Measurements from ENCODE around the gene MTUS2.

MTUS2 gene

DNA sequence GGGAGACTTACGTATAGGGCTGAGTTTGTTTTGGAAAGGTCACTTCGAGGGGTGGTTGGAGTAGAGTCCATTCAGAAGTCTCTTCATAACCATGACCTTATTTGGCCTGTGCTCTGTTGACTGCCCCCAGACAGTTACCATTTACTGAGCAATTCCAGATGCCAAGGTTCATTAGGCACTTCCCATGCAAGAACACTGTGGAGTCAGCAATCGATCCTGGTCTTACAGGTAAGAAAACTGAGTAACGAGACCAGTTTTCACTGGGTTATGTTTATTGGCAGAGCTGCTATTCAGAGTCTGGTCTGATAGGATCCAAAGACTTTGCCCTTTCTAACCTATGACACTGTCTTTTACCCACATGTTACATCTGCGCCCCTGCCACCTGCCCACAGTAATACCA, 134.7 kb downstream of the MTUS2 start:
- TF ChIP-seq CTCF (IDR thresholded peaks at IDR 0.05; ENCODE audit: low read depth, low read length, poor library complexity, severe bottlenecking) (no peak), EZH2phosphoT487 (IDR thresholded peaks at IDR 0.05; ENCODE audit: borderline replicate concordance, low read length) (no peak)
- no peak overlapping the region for H3K27ac ChIP-seq (ENCODE audit: low read depth, low read length)
- no peaks in the 10 kb centered on the region for H3F3A ChIP-seq (ENCODE audit: control insufficient read depth, insufficient read depth)
- no peaks in the 10 kb centered on the region for H4K20me1 ChIP-seq (ENCODE audit: control insufficient read depth, insufficient read depth, low read depth, low read length)
- no peaks in the 10 kb centered on the region for H3K9me3 ChIP-seq (ENCODE audit: control insufficient read depth, insufficient read depth, low read length)
- no peaks in the 10 kb centered on the region for H3K36me3 ChIP-seq (ENCODE audit: control insufficient read depth, low read length)
- no peaks in the 10 kb centered on the region for H3K79me2 ChIP-seq (ENCODE audit: control insufficient read depth, low read length)
- H3K4me3 ChIP-seq (ENCODE audit: low read length) = no peak overlapping the region
- no peaks in the 10 kb centered on the region for H3K4me1 ChIP-seq (ENCODE audit: control insufficient read depth, low read length)
- no peaks in the 10 kb centered on the region for H3K27me3 ChIP-seq (ENCODE audit: control insufficient read depth, low read length)
- no peaks in the 10 kb centered on the region for H3K9me2 ChIP-seq (replicated peaks; ENCODE audit: control insufficient read depth, low read length)
- H3K4me2 ChIP-seq (ENCODE audit: low read length) = no peak overlapping the region

DNA sequence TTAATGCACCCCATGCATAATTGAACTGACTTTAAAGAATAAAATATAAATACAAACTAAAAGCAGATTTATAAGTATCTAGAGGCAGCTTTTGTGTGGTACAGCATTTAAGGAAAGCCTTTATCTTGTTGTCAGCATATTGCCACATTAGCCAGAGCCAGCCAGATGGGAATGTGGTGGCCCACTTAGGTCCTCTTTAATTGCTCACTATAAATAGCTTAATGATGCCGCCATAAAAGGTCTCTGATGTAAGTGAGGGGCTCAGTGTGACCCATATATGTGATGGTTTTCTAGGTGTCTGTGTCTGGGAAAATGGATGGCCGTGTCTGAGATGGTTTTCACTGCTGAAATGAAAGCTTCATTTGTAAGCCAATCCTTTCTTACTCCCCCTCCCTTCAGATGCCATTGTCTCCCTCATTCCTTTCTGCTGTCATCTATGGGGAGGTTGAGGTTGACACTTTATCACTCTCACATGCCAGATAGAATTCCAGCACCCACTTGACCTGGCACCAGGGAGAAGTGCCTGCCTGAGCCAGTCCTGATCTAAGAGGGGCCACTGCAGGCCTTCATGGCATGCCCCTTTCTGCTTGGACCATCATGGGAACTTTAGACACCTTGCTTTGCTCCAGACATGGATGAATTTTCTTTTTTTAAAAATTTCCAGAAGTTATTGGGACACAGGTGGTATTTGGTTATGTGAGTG, 135.3 kb downstream of the MTUS2 start:
- no peaks in the 10 kb centered on the region for H4K20me1 ChIP-seq (ENCODE audit: control insufficient read depth, insufficient read depth, low read depth, low read length)
- H3K4me2 ChIP-seq (ENCODE audit: low read length) = no peak overlapping the region
- no peak overlapping the region for H3K4me3 ChIP-seq (ENCODE audit: low read length)
- no peak for TF ChIP-seq CTCF (IDR thresholded peaks at IDR 0.05; ENCODE audit: low read depth, low read length, poor library complexity, severe bottlenecking)
- no peak for TF ChIP-seq EZH2phosphoT487 (IDR thresholded peaks at IDR 0.05; ENCODE audit: borderline replicate concordance, low read length)
- H3K9me3 ChIP-seq (ENCODE audit: control insufficient read depth, insufficient read depth, low read length) = no peaks in the 10 kb centered on the region
- no peaks in the 10 kb centered on the region for H3K4me1 ChIP-seq (ENCODE audit: control insufficient read depth, low read length)
- no peaks in the 10 kb centered on the region for H3F3A ChIP-seq (ENCODE audit: control insufficient read depth, insufficient read depth)
- H3K9me2 ChIP-seq (replicated peaks; ENCODE audit: control insufficient read depth, low read length) = no peaks in the 10 kb centered on the region
- H3K79me2 ChIP-seq (ENCODE audit: control insufficient read depth, low read length) = no peaks in the 10 kb centered on the region
- no peaks in the 10 kb centered on the region for H3K27me3 ChIP-seq (ENCODE audit: control insufficient read depth, low read length)
- H3K27ac ChIP-seq (ENCODE audit: low read depth, low read length) = no peak overlapping the region
- no peaks in the 10 kb centered on the region for H3K36me3 ChIP-seq (ENCODE audit: control insufficient read depth, low read length)

- no peaks in the 10 kb centered on the region for H3K9me3 ChIP-seq (ENCODE audit: control insufficient read depth, insufficient read depth, low read length)
- no peak overlapping the region for H3K27ac ChIP-seq (ENCODE audit: low read depth, low read length)
Measured at GRCh38 chr13:28958018-28958417, 137.9 kb downstream of the MTUS2 start.

More at GRCh38 chr13:28958018-28958417, 137.9 kb downstream of the MTUS2 start:
- no peaks in the 10 kb centered on the region for H3F3A ChIP-seq (ENCODE audit: control insufficient read depth, insufficient read depth)
- no peaks in the 10 kb centered on the region for H3K79me2 ChIP-seq (ENCODE audit: control insufficient read depth, low read length)
- TF ChIP-seq CTCF (IDR thresholded peaks at IDR 0.05; ENCODE audit: low read depth, low read length, poor library complexity, severe bottlenecking) (no peak), EZH2phosphoT487 (IDR thresholded peaks at IDR 0.05; ENCODE audit: borderline replicate concordance, low read length) (no peak)
- no peak overlapping the region for H3K4me3 ChIP-seq (ENCODE audit: low read length)
- H3K36me3 ChIP-seq (ENCODE audit: control insufficient read depth, low read length) = no peaks in the 10 kb centered on the region
- H4K20me1 ChIP-seq (ENCODE audit: control insufficient read depth, insufficient read depth, low read depth, low read length) = no peaks in the 10 kb centered on the region
- no peaks in the 10 kb centered on the region for H3K4me1 ChIP-seq (ENCODE audit: control insufficient read depth, low read length)
- H3K9me2 ChIP-seq (replicated peaks; ENCODE audit: control insufficient read depth, low read length) = no peaks in the 10 kb centered on the region
- H3K4me2 ChIP-seq (ENCODE audit: low read length) = no peak overlapping the region
- no peaks in the 10 kb centered on the region for H3K27me3 ChIP-seq (ENCODE audit: control insufficient read depth, low read length)

Data from DOHH2 (cell line).